K562 (cell line): ENCODE data around the gene ZNF646.

Experiments used
- CTCF ChIP-seq, 3 experiments: IDR thresholded peaks in 2 of 3; conservative IDR thresholded peaks in 1 of 3; 2 replicates each; pipeline ENCODE4 v1.5.1; 2011 to 2012; ENCODE audit warnings: low read length in 3 of 3, mild to moderate bottlenecking in 3 of 3, control low read depth in 2 of 3, improper control_type of control experiment in 1 of 3, inconsistent platforms in 1 of 3, low read depth in 1 of 3, mixed read lengths in 1 of 3, moderate library complexity in 1 of 3; ENCODE audit not compliant: insufficient read depth in 2 of 3
- REST ChIP-seq, 2 experiments: fragments of 450-650 bp; formaldehyde crosslinking in 1 of 2; IDR thresholded peaks; 2 replicates each; pipeline versions ENCODE4 v1.4.0 to v1.6.1; 2014 to 2020; ENCODE audit warnings: mild to moderate bottlenecking in 2 of 2, borderline replicate concordance in 1 of 2, low read depth in 1 of 2
- ZNF12 ChIP-seq: sonication (generic); formaldehyde crosslinking; IDR thresholded peaks from 2 replicates; pipeline ENCODE4 v1.4.0; 2020; ENCODE audit warnings: mild to moderate bottlenecking, missing genetic modification reagents

- no peak for TF ChIP-seq REST (IDR thresholded peaks at IDR 0.05; ENCODE audit: borderline replicate concordance)
- no peak for TF ChIP-seq REST (CRISPR knock-in tag; IDR thresholded peaks at IDR 0.05; ENCODE audit: low read depth)
- TF ChIP-seq CTCF (IDR thresholded peaks at IDR 0.05 in 2 of 3, conservative IDR thresholded peaks at IDR 0.05 in 1 of 3; ENCODE audit: insufficient read depth in 2 of 3, low read depth in 1 of 3, low read length in 3 of 3), result no peak
- no peak for TF ChIP-seq ZNF12 (CRISPR knock-in tag)
Measured at GRCh38 chr16:31082368-31083045, 8.3 kb downstream of the ZNF646 start.
